ENCODE data around the gene TMEM176A.

Gene TMEM176A

GRCh38 chr7:150826061-150826849, 25.7 kb downstream of the TMEM176A start:
- TF ChIP-seq TAF1 (IDR thresholded peaks at IDR 0.05; ENCODE audit: low read depth) (no peak), NFIC (IDR thresholded peaks at IDR 0.05) (no peak), MAX (IDR thresholded peaks at IDR 0.05) (no peak), EP300 (IDR thresholded peaks at IDR 0.05; ENCODE audit: borderline replicate concordance) (no peak), YY1 (IDR thresholded peaks at IDR 0.05; ENCODE audit: low read depth) (no peak), RAD21 (IDR thresholded peaks at IDR 0.05; ENCODE audit: low read depth) (no peak), CREB1 (IDR thresholded peaks at IDR 0.05; ENCODE audit: low read depth) (no peak), TEAD4 (IDR thresholded peaks at IDR 0.05) (no peak), TCF12 (IDR thresholded peaks at IDR 0.05; ENCODE audit: low read depth) (no peak), CEBPB (IDR thresholded peaks at IDR 0.05) (no peak)

- no peak for TF ChIP-seq TAF1 (IDR thresholded peaks at IDR 0.05; ENCODE audit: low read depth)
- TF ChIP-seq CEBPB (IDR thresholded peaks at IDR 0.05): no peak
- no peak for TF ChIP-seq EGR1 (IDR thresholded peaks at IDR 0.05)
- no peak for TF ChIP-seq TEAD4 (IDR thresholded peaks at IDR 0.05)
- TF ChIP-seq FOXM1 (IDR thresholded peaks at IDR 0.05; ENCODE audit: borderline replicate concordance, low read depth): no peak
- no peak for TF ChIP-seq USF1 (IDR thresholded peaks at IDR 0.05)
- no peak for TF ChIP-seq RAD21 (IDR thresholded peaks at IDR 0.05; ENCODE audit: low read depth)
- no peak for TF ChIP-seq REST (IDR thresholded peaks at IDR 0.05; ENCODE audit: low read depth)
- no peak for TF ChIP-seq CREB1 (IDR thresholded peaks at IDR 0.05; ENCODE audit: low read depth)
Measured at GRCh38 chr7:150828384-150828783, 27.8 kb downstream of the TMEM176A start.

- TF ChIP-seq NFIC (IDR thresholded peaks at IDR 0.05) (no peak), EP300 (IDR thresholded peaks at IDR 0.05; ENCODE audit: borderline replicate concordance) (no peak), MAX (IDR thresholded peaks at IDR 0.05) (no peak), EGR1 (IDR thresholded peaks at IDR 0.05) (no peak), TAF1 (IDR thresholded peaks at IDR 0.05; ENCODE audit: low read depth) (no peak), RAD21 (IDR thresholded peaks at IDR 0.05; ENCODE audit: low read depth) (no peak), CREB1 (IDR thresholded peaks at IDR 0.05; ENCODE audit: low read depth) (no peak), CEBPB (IDR thresholded peaks at IDR 0.05) (no peak), ZBTB7A (IDR thresholded peaks at IDR 0.05; ENCODE audit: low read depth) (no peak)
Measured at GRCh38 chr7:150829426-150829825, 28.9 kb downstream of the TMEM176A start.

- TF ChIP-seq CEBPB (IDR thresholded peaks at IDR 0.05): no peak
- TF ChIP-seq MAX (IDR thresholded peaks at IDR 0.05): no peak
- no peak for TF ChIP-seq USF1 (IDR thresholded peaks at IDR 0.05)
Measured at GRCh38 chr7:150830937-150831336, 30.4 kb downstream of the TMEM176A start.

GRCh38 chr7:150831851-150832250, 31.3 kb downstream of the TMEM176A start:
- TF ChIP-seq CEBPB (IDR thresholded peaks at IDR 0.05): no peak
- no peak for TF ChIP-seq NFIC (IDR thresholded peaks at IDR 0.05)
- no peak for TF ChIP-seq TEAD4 (IDR thresholded peaks at IDR 0.05)
- TF ChIP-seq TCF12 (IDR thresholded peaks at IDR 0.05; ENCODE audit: low read depth): no peak
- no peak for TF ChIP-seq ZBTB7A (IDR thresholded peaks at IDR 0.05; ENCODE audit: low read depth)
- no peak for TF ChIP-seq RAD21 (IDR thresholded peaks at IDR 0.05; ENCODE audit: low read depth)
- TF ChIP-seq YY1 (IDR thresholded peaks at IDR 0.05; ENCODE audit: low read depth): no peak
- TF ChIP-seq MAX (IDR thresholded peaks at IDR 0.05): no peak
- no peak for TF ChIP-seq EGR1 (IDR thresholded peaks at IDR 0.05)
- no peak for TF ChIP-seq TAF1 (IDR thresholded peaks at IDR 0.05; ENCODE audit: low read depth)
- TF ChIP-seq REST (IDR thresholded peaks at IDR 0.05; ENCODE audit: low read depth): no peak
- TF ChIP-seq EP300 (IDR thresholded peaks at IDR 0.05; ENCODE audit: borderline replicate concordance): no peak
- no peak for TF ChIP-seq FOXM1 (IDR thresholded peaks at IDR 0.05; ENCODE audit: borderline replicate concordance, low read depth)
- TF ChIP-seq USF1 (IDR thresholded peaks at IDR 0.05): no peak
- no peak for TF ChIP-seq CREB1 (IDR thresholded peaks at IDR 0.05; ENCODE audit: low read depth)
